Measurements from ENCODE around the gene SLC18A3. TPM values are rescaled to one million over a fixed set of nuclear protein-coding genes. Genes with fewer than 3 reads are reported as not detected.

Gene SLC18A3
- 0.18 to 0.34 TPM (median 0.18 TPM) in 3 replicates for total RNA-seq

GRCh38 chr10:49610114-49610457, at the start of gene SLC18A3:
Gene SLC18A3, plus strand, starts transcription at chr10:49610310. Its CDS starts 431 bp downstream, at chr10:49610741.
- Mint-ChIP-seq H3K4me1 (peaks cover 12% of the 10 kb centered on the region), H3K36me3 (no peaks in the 10 kb centered on the region), H3K9me3 (no peaks in the 10 kb centered on the region), H3K27ac (no peak within 1 kb of the TSS), H3K4me3 (peak within 1 kb of the TSS; percentile 58), H3K27me3 (ENCODE audit: low read depth) (peaks cover 94% of the 10 kb centered on the region)
- peak in 1 of 2 experiments; percentile 16 for DNase-seq (ENCODE audit: low spot score in 2 of 2, unreplicated experiment in 2 of 2)
- TF ChIP-seq CTCF (IDR thresholded peaks at IDR 0.05; ENCODE audit: unreplicated experiment) = no peak

- DNase-seq (ENCODE audit: low spot score in 2 of 2, unreplicated experiment in 2 of 2) = no peak
- H3K36me3 Mint-ChIP-seq = no peaks in the 10 kb centered on the region
- peaks cover 7% of the 10 kb centered on the region for H3K9me3 Mint-ChIP-seq
- H3K27ac Mint-ChIP-seq = no peak overlapping the region
- TF ChIP-seq CTCF (IDR thresholded peaks at IDR 0.05; ENCODE audit: unreplicated experiment) = no peak
- H3K27me3 Mint-ChIP-seq (ENCODE audit: low read depth) = peaks cover 14% of the 10 kb centered on the region
- no peaks in the 10 kb centered on the region for H3K4me1 Mint-ChIP-seq
- H3K4me3 Mint-ChIP-seq = no peak overlapping the region
Measured at GRCh38 chr10:49560526-49560925, 49.6 kb upstream of the SLC18A3 start.

GRCh38 chr10:49562893-49563292, 47.2 kb upstream of the SLC18A3 start:
- Mint-ChIP-seq H3K36me3 (no peaks in the 10 kb centered on the region), H3K4me1 (no peaks in the 10 kb centered on the region), H3K27me3 (ENCODE audit: low read depth) (peaks cover 29% of the 10 kb centered on the region), H3K9me3 (peaks cover 9% of the 10 kb centered on the region), H3K4me3 (no peak overlapping the region), H3K27ac (no peak overlapping the region)
- no peak for TF ChIP-seq CTCF (IDR thresholded peaks at IDR 0.05; ENCODE audit: unreplicated experiment)
- DNase-seq (ENCODE audit: low spot score in 2 of 2, unreplicated experiment in 2 of 2) = no peak

- peaks cover 16% of the 10 kb centered on the region for H3K9me3 Mint-ChIP-seq
- no peak overlapping the region for H3K27ac Mint-ChIP-seq
- DNase-seq (ENCODE audit: low spot score in 2 of 2, unreplicated experiment in 2 of 2) = no peak
- H3K36me3 Mint-ChIP-seq = no peaks in the 10 kb centered on the region
- TF ChIP-seq CTCF (IDR thresholded peaks at IDR 0.05; ENCODE audit: unreplicated experiment) = no peak
- H3K4me1 Mint-ChIP-seq = no peaks in the 10 kb centered on the region
- peaks cover 37% of the 10 kb centered on the region for H3K27me3 Mint-ChIP-seq (ENCODE audit: low read depth)
- no peak overlapping the region for H3K4me3 Mint-ChIP-seq
Measured at GRCh38 chr10:49564461-49565009, 45.6 kb upstream of the SLC18A3 start.

- no peak overlapping the region for H3K4me3 Mint-ChIP-seq
- no peak overlapping the region for H3K27ac Mint-ChIP-seq
- TF ChIP-seq CTCF (IDR thresholded peaks at IDR 0.05; ENCODE audit: unreplicated experiment) = no peak
- H3K27me3 Mint-ChIP-seq (ENCODE audit: low read depth) = peaks cover 35% of the 10 kb centered on the region
- H3K9me3 Mint-ChIP-seq = peaks cover 16% of the 10 kb centered on the region
- H3K4me1 Mint-ChIP-seq = no peaks in the 10 kb centered on the region
- DNase-seq (ENCODE audit: low spot score in 2 of 2, unreplicated experiment in 2 of 2) = no peak
- no peaks in the 10 kb centered on the region for H3K36me3 Mint-ChIP-seq
Measured at GRCh38 chr10:49567810-49568209, 42.3 kb upstream of the SLC18A3 start.

- no peak for DNase-seq (ENCODE audit: low spot score in 2 of 2, unreplicated experiment in 2 of 2)
- TF ChIP-seq CTCF (IDR thresholded peaks at IDR 0.05; ENCODE audit: unreplicated experiment) = no peak
- no peaks in the 10 kb centered on the region for H3K4me1 Mint-ChIP-seq
- no peak overlapping the region for H3K4me3 Mint-ChIP-seq
- peaks cover 35% of the 10 kb centered on the region for H3K27me3 Mint-ChIP-seq (ENCODE audit: low read depth)
- H3K27ac Mint-ChIP-seq = no peak overlapping the region
- no peaks in the 10 kb centered on the region for H3K36me3 Mint-ChIP-seq
- H3K9me3 Mint-ChIP-seq = peaks cover 16% of the 10 kb centered on the region
Measured at GRCh38 chr10:49568235-49568634, 41.9 kb upstream of the SLC18A3 start.

Data from mesothelial cell of epicardium (in vitro differentiated cells).